Stimulated activated CD8-positive, alpha-beta memory T cell treated with anti-CD3 and anti-CD28 coated beads, Interleukin-12 subunit alpha, Interleukin-12 subunit beta, amount 100 ng/mL, for 1 hour (primary cell): ENCODE measurements around the gene KITLG.
"Not testable (repeated sequence)": the region's sequence is repeated elsewhere in the genome, so short reads cannot be mapped to it uniquely, and the experiment has no call there.

Experiments used
- DNase-seq: peaks from one replicate; pipeline ENCODE4 v3.0.0-alpha.2; 2020; ENCODE audit warnings: low read depth

Gene KITLG

GRCh38 chr12:88580051-88580871 is at the start of gene KITLG:
Gene KITLG (minus strand): TSS chr12:88580471. CDS start chr12:88580278, 193 bp downstream.
- no peak for DNase-seq

- no peak for DNase-seq
Observed at GRCh38 chr12:88628856-88629509, 48.7 kb upstream of the KITLG start.

DNA sequence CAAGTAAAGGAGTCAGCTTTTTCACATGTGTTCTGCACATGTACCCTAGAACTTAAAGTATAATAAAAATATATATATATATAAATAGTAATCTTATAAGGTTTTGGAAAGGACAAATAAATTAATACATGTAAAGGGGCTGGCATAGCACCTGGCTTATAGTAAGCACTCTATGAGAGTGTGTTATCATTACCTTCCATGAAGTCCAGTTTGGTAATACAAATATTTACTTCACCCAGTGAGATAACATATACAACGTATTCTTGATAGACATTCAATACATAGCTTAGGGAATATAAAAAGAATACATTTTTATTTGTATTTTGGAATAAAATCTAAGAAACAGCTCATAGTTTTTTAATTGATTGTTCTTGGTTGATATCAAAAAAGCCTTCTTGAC is 47.8 kb upstream of the KITLG start:
- DNase-seq, result not testable (repeated sequence)

DNA sequence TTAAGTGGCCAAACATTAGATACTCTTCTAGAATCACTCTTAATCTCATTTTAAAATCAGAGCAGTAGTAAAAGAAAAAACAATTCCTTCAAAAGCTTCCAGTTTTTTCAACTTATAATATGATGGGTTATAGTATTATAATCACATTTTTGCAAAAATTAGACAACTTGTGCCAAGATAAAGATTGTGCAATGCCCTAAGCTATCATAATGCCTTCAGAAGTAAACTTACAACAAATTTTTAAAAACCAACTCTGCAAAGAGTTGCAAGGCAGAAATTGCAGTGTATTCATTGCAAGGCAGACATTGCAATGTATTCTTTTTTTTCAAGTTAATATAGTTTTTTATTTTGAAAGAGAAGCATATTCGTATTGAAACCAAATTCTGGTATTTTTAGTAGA is 47.2 kb upstream of the KITLG start:
- DNase-seq, result no peak

DNA sequence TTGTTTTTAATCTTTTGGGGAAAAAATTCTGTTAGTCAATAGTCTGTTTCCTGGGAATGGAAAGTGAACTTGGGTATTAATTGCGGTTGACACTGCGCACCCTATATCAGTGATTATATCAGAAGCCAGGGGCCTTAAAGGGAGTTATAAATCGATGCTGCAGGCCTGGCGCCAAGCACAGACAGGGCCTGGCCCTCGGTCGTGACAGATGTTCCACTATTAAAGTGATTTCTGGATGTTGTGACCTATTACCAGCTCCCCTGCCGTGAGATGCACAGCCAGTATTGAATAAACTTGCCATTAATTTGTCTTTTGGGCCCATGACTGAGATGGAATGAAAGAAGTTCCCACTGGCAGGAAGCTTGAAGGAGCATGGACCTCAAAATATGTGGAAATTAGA is 45.1 kb upstream of the KITLG start:
- no peak for DNase-seq

GRCh38 chr12:88624911-88625310 is 44.6 kb upstream of the KITLG start:
- no peak for DNase-seq

- DNase-seq, result no peak
Observed at GRCh38 chr12:88623777-88624548, 43.7 kb upstream of the KITLG start.

- no peak for DNase-seq
Observed at GRCh38 chr12:88617352-88617751, 37.1 kb upstream of the KITLG start.

DNA sequence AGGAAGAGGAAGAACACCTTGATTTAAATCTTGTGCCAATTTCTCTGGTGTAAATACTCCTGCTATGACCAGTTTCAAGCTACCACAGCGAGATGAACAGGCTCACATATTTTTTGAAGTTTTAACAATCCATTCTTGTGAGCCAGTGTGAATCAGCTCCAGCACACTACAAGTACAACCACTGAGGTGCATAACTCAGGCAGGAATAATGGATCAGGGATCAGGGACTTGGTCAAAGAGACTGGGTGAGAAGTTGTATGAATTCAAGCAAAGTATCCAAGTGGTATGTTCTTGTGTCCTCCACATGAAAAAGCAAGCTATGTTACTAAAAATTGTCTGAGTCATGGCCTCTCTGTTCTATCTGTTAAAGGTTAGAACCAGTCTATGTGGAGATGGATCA is 35.2 kb upstream of the KITLG start:
- no peak for DNase-seq

- DNase-seq, result no peak
Observed at GRCh38 chr12:88604646-88605045, 24.4 kb upstream of the KITLG start.

DNA sequence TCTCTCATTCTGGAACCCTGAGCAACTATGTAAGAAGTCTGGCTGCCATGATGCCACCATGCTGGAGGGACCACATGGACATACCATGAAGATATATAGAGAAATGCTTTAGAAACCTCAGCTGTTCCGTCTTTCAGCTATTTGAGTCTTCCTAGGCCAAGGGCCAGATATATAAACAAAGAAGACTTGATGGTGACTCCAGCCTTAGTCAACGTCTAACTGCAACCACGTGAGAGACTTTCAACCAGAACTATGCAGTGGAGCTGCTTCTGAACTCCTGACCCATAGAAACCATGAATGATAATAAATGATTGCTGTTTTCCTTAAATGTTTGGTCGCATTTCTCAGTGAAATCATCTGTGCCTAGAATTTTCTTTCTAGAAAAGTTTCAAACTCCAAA is 20.0 kb upstream of the KITLG start:
- no peak for DNase-seq

DNA sequence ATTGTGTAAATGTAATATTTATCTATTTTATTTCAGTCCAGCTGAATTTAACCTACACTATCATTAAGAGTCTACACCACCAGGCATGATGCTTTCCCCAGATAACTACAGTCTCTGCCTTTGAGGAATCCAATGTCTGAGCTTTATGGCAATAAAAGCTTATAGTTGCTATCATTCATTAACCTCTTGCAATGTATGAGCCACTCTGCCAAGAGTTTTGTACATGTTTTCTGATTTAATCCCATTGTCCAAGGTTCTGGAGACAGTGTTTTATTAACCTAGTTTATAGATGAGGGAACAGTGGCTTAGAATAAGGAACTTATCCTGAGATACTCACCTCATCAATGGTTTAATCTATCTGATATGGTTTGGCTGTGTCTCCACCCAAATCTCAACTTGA is 17.1 kb upstream of the KITLG start:
- DNase-seq, result no peak

DNA sequence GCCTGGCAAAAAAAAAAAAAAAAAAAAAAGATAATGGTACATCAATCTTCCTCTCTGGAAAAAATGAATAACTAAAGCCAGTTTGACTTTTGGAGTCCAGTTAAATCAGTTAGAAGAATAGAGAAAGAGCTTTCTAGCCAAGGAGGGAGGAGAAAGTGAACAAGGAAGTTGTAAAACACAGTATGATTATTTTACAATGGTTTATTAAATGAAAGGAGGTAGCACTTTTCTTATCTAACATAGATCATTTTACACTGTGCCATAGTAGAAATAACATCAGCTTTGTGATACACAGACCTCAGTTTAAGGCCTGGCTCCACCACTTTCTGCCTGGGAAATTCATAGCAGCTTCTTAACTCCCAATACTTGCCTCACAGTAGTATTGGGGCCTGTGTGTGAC is 15.4 kb upstream of the KITLG start:
- no peak for DNase-seq

DNA sequence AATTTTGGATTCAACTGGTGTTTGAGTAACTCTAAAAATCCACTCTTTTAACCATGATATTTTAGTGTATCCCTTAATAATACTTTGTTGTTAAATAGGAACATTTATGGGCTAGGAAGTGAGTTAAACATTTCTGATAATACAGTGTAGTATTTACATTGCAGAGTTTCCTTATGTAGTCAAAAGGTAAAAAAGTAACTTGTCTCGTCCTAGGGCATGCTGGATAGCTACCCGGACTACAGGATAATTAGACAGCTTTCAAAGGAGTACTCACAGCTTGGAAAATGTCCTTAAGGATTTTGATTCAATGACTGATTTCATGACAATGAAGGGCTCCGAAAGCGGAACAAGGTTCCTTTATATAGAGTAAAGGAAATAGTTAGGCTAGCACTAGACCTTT is 14.5 kb upstream of the KITLG start:
- no peak for DNase-seq

GRCh38 chr12:88591343-88591742 is 11.1 kb upstream of the KITLG start:
- DNase-seq, result no peak

DNA sequence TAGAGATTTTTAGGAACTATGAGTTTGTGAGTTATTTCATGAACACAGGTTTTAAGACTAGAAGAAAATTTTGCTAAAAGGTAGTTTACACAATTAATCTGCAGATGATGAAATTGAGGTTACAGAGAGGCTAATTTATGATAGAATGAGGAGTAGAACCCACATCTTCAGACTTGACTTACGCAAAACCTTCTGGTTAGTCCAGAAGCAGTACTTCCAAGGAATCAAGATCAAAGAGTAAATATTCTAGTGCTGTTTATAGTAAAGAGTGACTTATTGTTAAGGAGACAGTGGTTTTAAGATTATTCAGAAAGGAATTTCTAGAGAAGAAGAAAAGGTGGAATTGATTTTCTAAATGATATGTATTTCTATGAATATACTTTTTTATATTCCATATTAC is 10.6 kb upstream of the KITLG start:
- no peak for DNase-seq

DNA sequence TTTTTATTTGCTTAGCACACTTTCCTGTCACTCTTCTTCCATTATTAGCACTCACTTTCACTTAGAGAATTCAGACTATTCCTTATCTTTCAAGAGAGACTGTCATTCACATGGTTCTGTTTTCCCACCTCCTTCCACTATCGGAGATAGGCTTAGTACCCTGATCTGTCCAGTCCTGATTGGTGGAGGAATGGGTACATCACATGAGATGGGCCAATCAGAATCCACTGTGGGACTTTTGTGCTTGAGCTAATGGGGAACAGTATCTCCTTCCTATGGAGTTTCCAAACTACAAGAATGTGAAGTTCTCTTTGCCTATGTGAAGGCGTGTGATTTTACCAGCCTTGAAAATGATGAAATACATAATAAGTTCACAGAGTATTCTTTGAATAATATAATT is 4.8 kb upstream of the KITLG start:
- no peak for DNase-seq

- no peak for DNase-seq
Observed at GRCh38 chr12:88579601-88580050, 645 bp downstream of the KITLG start.

GRCh38 chr12:88579161-88579517 is 1.1 kb downstream of the KITLG start:
- DNase-seq, result no peak

DNA sequence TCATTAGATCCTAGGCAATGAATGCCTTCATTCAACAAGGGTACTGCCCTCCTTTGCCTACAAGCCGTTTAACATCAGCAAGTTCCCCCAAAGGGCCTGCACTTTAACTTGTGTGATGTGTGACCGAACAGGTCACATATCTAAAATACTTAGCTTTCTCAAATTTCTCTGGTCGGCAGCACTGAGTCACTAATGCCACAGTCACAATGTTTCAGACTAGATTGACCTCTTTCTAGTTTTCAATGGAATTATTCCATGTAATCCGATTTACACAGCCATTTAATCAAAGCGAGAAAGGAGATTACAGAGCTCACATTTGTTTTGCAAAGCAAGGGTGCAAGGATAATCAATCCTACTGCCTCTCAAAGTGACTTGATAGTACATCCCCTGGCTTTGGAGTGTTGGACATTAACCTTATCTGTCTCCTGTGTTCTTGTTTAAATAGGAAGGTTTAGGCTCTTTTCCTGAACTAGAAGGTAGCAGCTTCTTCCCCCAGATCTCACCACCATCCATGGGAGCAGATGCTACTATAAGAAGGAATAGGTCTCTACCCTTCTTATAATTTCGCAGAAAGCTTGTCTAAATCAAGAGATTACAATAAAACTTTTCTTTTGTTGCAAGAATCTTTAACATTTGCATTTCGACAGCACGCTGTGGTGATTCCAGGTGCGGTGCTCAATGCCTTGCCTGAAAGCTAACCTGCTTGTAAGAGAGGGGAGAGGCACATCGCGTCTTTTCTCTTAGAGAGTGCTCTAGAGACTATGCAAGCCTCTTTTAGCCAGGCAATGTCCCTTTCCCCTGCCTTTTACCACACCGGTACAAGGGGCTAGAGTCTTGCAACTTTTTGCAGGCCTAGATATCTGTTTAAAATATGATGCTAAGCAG is 1.8 kb downstream of the KITLG start:
- no peak for DNase-seq

GRCh38 chr12:88577537-88577936 is 2.7 kb downstream of the KITLG start:
- DNase-seq, result no peak

GRCh38 chr12:88576866-88577265 is 3.4 kb downstream of the KITLG start:
- DNase-seq, result no peak
